HG03064 (cell line): Measurements from ENCODE around the gene PARG.
"Not testable (repeated sequence)": the region's sequence is repeated elsewhere in the genome, so short reads cannot be mapped to it uniquely, and the experiment has no call there.

ENCODE experiments used
- ATAC-seq: cut with Tn5 transposase; IDR thresholded peaks from one replicate; pipeline ENCODE4 v1.9.1; 2021; ENCODE audit warnings: low read depth; ENCODE audit not compliant: unreplicated experiment

PARG gene

GRCh38 chr10:49941447-49942338 lies at the start of gene PARG, which contains the start of gene TIMM23B:
Gene PARG (minus strand): TSS chr10:49942027. CDS start chr10:49941725, 302 bp downstream.
Gene TIMM23B (plus strand): TSS chr10:49942053. CDS start chr10:49942195, 142 bp downstream.
- peak; percentile 65 for ATAC-seq

DNA sequence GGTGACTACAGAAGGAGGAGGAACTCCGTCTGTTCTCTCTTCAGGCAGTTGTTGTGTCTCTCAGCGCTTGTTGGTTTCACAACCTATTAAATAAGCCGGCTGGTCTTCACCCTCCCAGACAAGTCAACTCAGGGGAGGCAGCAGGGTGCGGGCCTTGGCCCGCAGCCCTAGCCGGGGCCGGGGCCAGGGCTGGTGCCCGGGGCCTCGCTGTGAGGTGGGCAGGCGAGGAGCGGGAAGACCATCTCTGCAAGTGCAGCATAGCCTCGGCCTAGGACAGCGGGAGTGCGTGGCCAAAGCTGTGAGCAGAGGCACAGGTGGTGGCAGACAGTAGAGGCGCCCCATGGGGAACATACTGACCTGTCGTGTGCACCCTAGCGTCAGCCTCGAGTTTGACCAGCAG lies 46.5 kb upstream of the PARG start, which contains the start of gene AGAP6:
Gene AGAP6, plus strand, starts transcription at position 31 of the 400 bp plus-strand sequence. Its CDS starts 310 bp downstream, at position 341.
- not testable (repeated sequence) for ATAC-seq

DNA sequence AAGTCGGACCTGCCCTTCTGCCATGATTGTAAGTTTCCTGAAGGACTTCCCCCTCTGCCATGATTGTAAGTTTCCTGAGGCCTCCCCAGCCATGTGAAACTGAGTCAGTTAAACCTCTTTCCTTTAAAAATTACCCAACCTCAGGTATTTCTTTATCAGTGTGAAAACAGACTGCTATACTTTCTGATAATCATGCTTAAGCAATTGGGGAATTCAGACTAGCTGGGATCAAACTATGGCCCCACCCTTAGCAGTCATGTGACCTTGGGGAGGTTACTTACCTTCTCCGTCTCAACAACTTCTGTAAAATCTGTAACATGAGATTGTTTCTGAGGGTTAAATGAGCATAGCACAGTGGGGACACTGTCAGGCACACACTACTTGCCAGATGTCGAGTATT lies 45.4 kb upstream of the PARG start:
- ATAC-seq = not testable (repeated sequence)

DNA sequence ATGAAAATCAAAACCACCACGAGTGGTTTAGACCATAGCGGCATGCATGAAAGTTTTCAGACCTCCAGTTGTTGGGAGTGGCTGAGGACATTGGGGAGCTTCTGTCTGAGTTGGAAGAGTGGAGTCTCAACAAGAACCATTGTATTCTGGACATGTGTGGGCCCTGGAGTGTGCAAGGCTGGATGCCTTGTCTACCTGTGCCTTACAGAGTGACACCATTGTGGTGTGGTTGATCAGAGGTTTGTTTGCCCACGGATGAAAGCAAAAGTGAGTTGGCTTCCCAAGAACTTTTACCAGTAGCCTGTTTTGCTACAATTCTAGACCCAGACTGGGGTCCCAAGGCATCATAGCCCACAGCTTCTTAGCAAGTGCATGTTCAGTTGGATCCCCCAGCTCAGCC lies 35.9 kb upstream of the PARG start:
- not testable (repeated sequence) for ATAC-seq

DNA sequence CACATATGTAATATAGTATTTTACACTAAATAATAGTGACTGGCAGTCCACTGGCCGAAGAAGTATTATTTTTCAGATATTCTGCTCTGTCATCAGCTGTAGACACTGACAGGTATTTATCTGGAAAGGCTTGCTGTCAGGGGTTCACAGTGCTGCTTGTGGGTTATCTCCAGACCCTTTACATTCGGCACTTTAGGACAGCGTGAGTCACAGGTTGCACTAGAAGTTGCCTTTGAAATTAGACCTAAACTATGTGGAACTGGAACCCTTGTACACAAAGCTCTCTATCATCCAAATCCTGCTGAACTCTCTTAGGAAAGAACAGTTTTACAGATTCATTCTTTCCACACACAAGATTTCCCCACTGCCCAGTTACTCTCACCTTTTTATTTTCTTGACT lies 30.3 kb upstream of the PARG start:
- ATAC-seq = not testable (repeated sequence)

- ATAC-seq = not testable (repeated sequence)
Observed at GRCh38 chr10:49971466-49971865, 29.6 kb upstream of the PARG start.

DNA sequence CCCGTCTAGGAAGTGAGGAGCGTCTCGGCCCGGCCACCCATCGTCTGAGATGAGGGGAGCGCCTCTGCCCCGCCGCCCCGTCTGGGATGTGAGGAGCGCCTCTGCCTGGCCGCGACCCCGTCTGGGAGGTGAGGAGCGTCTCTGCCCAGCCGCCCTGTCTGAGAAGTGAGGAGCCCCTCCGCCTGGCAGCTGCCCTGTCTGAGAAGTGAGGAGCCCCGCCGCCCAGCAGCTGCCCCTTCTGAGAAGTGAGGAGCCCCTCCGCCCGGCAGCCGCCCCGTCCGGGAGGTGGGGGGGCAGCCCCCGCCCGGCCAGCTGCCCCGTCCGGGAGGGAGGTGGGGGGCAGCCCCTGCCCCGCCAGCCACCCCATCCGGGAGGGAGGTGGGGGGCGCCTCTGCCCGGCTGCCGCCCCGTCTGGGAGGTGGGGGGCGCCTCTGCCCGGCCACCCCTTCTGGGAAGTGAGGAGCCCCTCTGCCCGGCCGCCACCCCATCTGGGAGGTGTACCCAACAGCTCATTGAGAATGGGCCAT lies 28.6 kb upstream of the PARG start:
- ATAC-seq = not testable (repeated sequence)

- not testable (repeated sequence) for ATAC-seq
Observed at GRCh38 chr10:49953122-49953521, 11.3 kb upstream of the PARG start.

DNA sequence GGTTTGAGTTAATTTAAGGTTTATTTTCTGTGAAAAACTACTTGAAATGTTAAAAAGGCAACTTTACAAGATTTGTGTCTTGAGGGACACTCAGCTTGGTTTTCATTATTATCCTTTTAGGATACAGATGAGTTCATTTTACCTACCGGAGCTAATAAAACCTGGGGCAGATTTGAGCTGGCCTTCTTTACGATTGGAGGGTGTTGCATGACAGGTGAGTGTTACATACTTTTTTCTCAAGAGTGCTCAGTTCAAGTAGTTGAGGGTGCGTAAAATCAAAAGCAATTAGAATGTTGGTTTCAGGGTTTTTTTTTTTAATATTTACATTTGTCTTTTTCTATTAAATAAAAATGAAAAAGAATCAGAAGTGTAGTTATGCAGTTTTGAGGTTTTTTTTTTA lies 10.2 kb upstream of the PARG start:
- ATAC-seq = not testable (repeated sequence)

- ATAC-seq = not testable (repeated sequence)
Observed at GRCh38 chr10:49948737-49949136, 6.9 kb upstream of the PARG start.

- ATAC-seq = peak; percentile 67
Observed at GRCh38 chr10:49948142-49948541, 6.3 kb upstream of the PARG start.

- not testable (repeated sequence) for ATAC-seq
Observed at GRCh38 chr10:49943607-49944006, 1.8 kb upstream of the PARG start.

GRCh38 chr10:49942339-49942705 lies 495 bp upstream of the PARG start:
- peak; percentile 12 for ATAC-seq

DNA sequence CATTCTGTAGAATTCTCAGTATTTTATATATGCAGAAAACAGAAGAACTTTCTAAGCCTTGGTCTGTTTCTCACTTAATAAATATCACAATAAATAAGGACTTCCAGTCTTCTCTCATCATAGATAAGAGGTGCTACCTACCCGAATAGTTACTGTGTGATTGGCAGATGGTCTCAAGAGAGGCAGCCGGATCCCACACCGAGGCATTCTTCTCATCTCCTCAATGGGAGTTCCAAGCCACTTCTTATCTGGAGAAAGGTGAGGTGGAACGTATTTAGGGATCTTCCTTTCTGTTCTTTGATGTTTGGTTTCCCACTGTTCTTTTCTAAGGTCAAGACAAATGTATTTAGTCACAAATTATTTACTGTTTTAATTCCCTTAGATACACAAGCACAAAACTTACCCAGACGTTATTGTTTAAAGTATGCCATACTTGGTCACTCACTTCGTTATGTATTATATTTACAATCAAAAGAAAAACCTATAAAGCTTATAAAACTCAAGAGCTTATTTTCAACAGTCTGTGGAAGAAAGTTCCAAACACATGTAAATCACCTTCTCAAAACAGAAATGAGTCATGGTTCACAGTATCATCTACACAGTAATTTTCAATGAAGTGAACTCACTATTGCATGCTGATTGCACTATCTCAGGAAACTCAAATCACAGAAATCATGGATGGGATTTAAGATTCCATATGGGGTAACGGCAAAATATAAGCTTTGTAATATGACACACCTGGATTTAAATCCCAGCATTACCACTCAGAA lies 9.7 kb downstream of the PARG start:
- ATAC-seq = not testable (repeated sequence)

- ATAC-seq = not testable (repeated sequence)
Observed at GRCh38 chr10:49931276-49931675, 10.6 kb downstream of the PARG start.

GRCh38 chr10:49923572-49923971 lies 18.3 kb downstream of the PARG start:
- not testable (repeated sequence) for ATAC-seq

DNA sequence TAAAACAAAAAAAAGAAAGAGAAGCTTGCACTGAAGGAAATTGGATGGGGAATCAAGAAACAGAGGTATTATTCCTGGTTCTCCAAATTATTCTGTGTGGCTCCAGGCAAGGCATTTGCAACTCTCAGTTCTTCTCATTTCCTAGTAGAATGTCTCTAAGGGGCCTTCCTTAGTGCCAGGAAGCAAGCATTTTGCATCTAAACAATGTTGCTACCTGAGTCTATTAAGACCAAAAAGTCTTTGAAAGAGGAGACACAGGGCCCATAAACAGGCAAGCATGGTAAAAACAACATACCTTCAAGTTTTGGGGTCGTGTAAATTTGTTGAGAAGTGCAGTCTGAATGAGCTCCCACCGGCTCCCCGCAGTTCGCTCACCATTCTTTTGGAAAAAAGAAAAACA lies 19.8 kb downstream of the PARG start:
- not testable (repeated sequence) for ATAC-seq

GRCh38 chr10:49917927-49918326 lies 23.9 kb downstream of the PARG start:
- not testable (repeated sequence) for ATAC-seq

GRCh38 chr10:49916451-49916850 lies 25.4 kb downstream of the PARG start:
- ATAC-seq = not testable (repeated sequence)

- not testable (repeated sequence) for ATAC-seq
Observed at GRCh38 chr10:49910295-49910694, 31.5 kb downstream of the PARG start.
